Neural crest cell (in vitro differentiated cells): ENCODE measurements around the gene NT5C1A. TPM values are rescaled to one million over a fixed set of nuclear protein-coding genes. Genes with fewer than 3 reads are reported as not detected.

Experiments used
- DNase-seq: peaks from one replicate; pipeline ENCODE4 v3.0.0; 2021; ENCODE audit warnings: low read depth, mixed read lengths, low spot score
- H3K27ac Mint-ChIP-seq: one replicate; pipeline ENCODE4 v1.8.0; 2021; ENCODE audit warnings: mild to moderate bottlenecking, mixed read lengths; ENCODE audit not compliant: unreplicated experiment
- H3K27me3 Mint-ChIP-seq: 2 replicates; pipeline ENCODE4 v1.8.0; 2021; ENCODE audit warnings: low read depth, mild to moderate bottlenecking, mixed read lengths
- H3K36me3 Mint-ChIP-seq: 2 replicates; pipeline ENCODE4 v1.8.0; 2021; ENCODE audit warnings: low read depth, mild to moderate bottlenecking, mixed read lengths
- H3K4me1 Mint-ChIP-seq: 2 replicates; pipeline ENCODE4 v1.8.0; 2021; ENCODE audit warnings: mixed read lengths
- H3K4me3 Mint-ChIP-seq: one replicate; pipeline ENCODE4 v1.8.0; 2021; ENCODE audit warnings: mild to moderate bottlenecking, mixed read lengths
- H3K9me3 Mint-ChIP-seq: 2 replicates; pipeline ENCODE4 v1.8.0; 2021; ENCODE audit warnings: mixed read lengths
- total RNA-seq: library from RNA; stranded (reverse); gene quantifications from 2 replicates; pipeline ENCODE4 v1.2.1, GENCODE V29; 2021
- TF ChIP-seq, protein P1 (sequence below): fragments of 200-600 bp; sonication (generic); conservative IDR thresholded peaks from 2 replicates; pipeline ENCODE4 v1.5.0; 2021; ENCODE audit warnings: antibody characterized with exemption, mild to moderate bottlenecking

The NT5C1A gene
- total RNA-seq, 1 donor from 2014 or later, result not detected

DNA sequence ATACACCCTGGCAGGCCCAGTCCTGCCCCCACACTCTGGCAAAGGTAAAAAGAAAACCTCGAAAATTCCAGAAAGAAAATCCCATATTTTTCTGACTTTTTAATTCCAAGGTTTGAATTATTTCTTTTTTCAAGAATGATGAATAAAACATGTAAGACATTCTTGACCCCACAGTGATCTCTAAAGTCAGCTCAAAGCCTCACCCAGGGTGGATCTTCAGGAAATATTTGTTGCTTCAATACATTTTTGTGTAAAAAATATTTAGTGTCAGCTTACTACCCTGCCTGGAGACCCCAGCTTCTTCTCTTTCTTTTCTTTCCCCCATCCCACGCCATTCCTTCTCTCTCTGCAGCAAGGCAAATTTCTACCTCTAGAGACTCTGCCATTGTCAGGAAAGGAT, 7.0 kb upstream of the NT5C1A start:
- TF ChIP-seq, protein P1, sequence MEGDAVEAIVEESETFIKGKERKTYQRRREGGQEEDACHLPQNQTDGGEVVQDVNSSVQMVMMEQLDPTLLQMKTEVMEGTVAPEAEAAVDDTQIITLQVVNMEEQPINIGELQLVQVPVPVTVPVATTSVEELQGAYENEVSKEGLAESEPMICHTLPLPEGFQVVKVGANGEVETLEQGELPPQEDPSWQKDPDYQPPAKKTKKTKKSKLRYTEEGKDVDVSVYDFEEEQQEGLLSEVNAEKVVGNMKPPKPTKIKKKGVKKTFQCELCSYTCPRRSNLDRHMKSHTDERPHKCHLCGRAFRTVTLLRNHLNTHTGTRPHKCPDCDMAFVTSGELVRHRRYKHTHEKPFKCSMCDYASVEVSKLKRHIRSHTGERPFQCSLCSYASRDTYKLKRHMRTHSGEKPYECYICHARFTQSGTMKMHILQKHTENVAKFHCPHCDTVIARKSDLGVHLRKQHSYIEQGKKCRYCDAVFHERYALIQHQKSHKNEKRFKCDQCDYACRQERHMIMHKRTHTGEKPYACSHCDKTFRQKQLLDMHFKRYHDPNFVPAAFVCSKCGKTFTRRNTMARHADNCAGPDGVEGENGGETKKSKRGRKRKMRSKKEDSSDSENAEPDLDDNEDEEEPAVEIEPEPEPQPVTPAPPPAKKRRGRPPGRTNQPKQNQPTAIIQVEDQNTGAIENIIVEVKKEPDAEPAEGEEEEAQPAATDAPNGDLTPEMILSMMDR, result no peak
- no peaks in the 10 kb centered on the region for H3K36me3 Mint-ChIP-seq
- H3K9me3 Mint-ChIP-seq, result no peaks in the 10 kb centered on the region
- H3K27me3 Mint-ChIP-seq, result peaks cover 48% of the 10 kb centered on the region
- no peak overlapping the region for H3K27ac Mint-ChIP-seq
- H3K4me1 Mint-ChIP-seq, result peaks cover 6% of the 10 kb centered on the region
- no peak for DNase-seq
- no peak overlapping the region for H3K4me3 Mint-ChIP-seq

DNA sequence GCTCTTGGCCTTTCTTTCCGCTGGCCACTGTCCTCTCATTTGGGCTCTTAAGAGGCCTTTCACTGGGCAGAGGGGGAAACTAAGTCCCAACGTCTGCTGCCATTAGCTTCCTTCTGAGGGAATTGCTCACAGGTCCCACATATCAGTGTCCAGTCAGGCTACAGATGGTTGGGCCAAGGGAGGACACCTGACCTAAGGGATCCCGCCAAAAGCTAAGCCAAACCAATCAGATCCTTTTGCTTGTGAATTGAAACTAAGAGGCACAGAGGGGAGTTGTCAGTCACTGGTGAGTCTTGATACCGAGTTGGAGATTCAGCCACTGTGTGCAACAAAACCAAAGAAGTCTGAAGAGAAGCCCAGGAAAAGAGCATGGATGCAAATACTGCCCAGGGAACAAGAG, 5.7 kb upstream of the NT5C1A start:
- TF ChIP-seq, protein P1, result no peak
- Mint-ChIP-seq H3K27me3 (peaks cover 53% of the 10 kb centered on the region), H3K27ac (no peak overlapping the region), H3K4me1 (peaks cover 6% of the 10 kb centered on the region), H3K4me3 (no peak overlapping the region), H3K36me3 (no peaks in the 10 kb centered on the region), H3K9me3 (no peaks in the 10 kb centered on the region)
- no peak for DNase-seq

DNA sequence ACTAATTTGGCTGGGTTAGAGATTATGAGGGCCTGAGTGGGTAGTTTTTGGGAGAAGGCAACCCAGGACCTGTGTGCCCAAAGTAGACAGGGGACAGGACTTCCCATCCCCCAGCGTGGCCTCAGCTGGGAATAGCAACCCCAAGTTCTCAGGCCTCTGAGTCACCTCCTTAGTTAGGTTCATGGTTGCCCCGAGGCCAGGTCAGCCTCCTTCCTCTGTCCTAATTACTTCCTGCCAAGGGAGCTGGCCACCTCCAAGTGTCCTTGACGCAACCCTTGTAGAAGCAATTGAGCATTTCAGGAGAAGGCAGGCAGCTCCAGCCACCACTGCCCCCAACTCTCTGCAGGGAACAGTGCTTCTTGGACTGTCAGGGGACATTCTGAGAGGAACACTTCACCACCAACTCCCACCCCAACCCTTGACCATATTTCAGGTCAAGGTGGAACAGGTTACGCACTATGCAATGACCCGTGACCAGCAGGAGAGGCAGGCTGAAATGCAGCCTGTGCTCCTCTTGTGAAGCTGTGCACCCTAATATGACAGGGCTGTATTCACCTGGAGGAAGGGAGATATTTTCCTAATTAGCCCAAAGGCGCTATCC, 5.1 kb upstream of the NT5C1A start:
- Mint-ChIP-seq H3K4me3 (no peak overlapping the region), H3K9me3 (no peaks in the 10 kb centered on the region), H3K4me1 (peaks cover 6% of the 10 kb centered on the region), H3K27me3 (peaks cover 53% of the 10 kb centered on the region), H3K36me3 (no peaks in the 10 kb centered on the region), H3K27ac (no peak overlapping the region)
- DNase-seq, result no peak
- TF ChIP-seq, protein P1, result no peak

DNA sequence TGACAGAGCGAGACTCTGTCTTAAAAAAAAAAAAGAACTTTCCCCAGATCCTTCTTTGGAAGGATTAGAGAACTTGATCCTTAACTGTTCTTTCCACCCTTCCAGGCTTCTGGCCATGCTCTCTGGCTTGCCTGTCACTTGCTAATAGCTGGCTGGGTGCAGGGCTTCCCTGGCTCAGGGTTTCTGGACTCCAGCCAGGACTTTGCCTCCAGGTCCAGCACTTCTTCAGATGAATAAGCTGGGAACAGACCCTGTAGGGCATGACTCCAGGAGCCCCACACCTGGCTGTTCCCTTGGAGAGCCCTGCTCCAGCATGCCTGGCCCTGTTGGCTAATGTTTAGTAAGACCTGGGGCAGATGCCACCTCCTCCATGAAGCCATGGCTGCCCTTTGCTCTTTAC, 3.3 kb upstream of the NT5C1A start:
- Mint-ChIP-seq H3K27me3 (peaks cover 49% of the 10 kb centered on the region), H3K4me1 (peaks cover 6% of the 10 kb centered on the region), H3K27ac (no peak overlapping the region), H3K9me3 (no peaks in the 10 kb centered on the region), H3K4me3 (no peak overlapping the region), H3K36me3 (no peaks in the 10 kb centered on the region)
- TF ChIP-seq, protein P1, result no peak
- DNase-seq, result no peak

DNA sequence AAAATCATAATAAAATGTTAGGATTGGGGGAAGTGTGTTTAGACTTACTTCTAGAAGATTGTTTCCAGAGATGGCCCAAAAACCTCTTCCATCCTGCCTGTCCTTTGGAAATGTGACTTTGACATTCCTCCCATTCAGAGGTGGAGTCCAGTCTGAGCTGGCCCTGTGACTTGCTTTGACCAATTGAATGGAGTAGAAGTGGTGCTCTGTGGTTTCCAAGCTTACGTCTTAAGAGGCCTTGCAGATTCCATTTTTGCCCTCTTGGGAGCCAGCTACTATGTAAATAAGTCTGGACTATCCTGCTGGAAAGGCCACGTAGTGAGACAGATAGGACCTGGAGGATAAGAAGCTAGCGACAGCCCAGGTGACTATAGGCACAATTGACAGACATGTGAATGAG, 1.3 kb upstream of the NT5C1A start:
- TF ChIP-seq, protein P1, result no peak
- Mint-ChIP-seq H3K27me3 (peaks cover 60% of the 10 kb centered on the region), H3K27ac (no peak overlapping the region), H3K9me3 (no peaks in the 10 kb centered on the region), H3K4me1 (peaks cover 6% of the 10 kb centered on the region), H3K4me3 (peak overlapping the region; percentile 58), H3K36me3 (no peaks in the 10 kb centered on the region)
- no peak for DNase-seq
